HCT116 (cell line): ENCODE data around the gene LHX3. TPM values are rescaled to one million over a fixed set of nuclear protein-coding genes. Genes with fewer than 3 reads are reported as not detected.

ENCODE experiments used
- ATAC-seq: fragments of 200-7000 bp; cut with Tn5 transposase; 2 replicates; pipeline ENCODE4 v1.9.1; 2020; ENCODE audit warnings: mild to moderate bottlenecking, moderate library complexity
- BruUV-seq: library from RNA; stranded (reverse); fragments of 400-500 nt; replicated peaks from 2 replicates; lab custom pipeline; 2021; lab: Mats Ljungman, UMichigan
- CTCF ChIA-PET: fragments of 300-600 bp; sonication (Branson Sonifier 250); formaldehyde crosslinking; loops from one replicate; lab custom pipeline; 2021; ENCODE audit warnings: antibody characterized with exemption; lab: Charles Lee
- POLR2A ChIA-PET: fragments of 300-600, 350-600 bp; sonication (Branson Sonifier 250); formaldehyde crosslinking; loops from one replicate; lab custom pipeline; 2021; ENCODE audit warnings: antibody characterized with exemption; lab: Charles Lee
- RAD21 ChIA-PET, 2 experiments: fragments of 300-600 bp; sonication (Branson Sonifier 250); formaldehyde crosslinking; loops; one replicate each; lab custom pipeline; 2023; ENCODE audit warnings: low total read pairs in 2 of 2; ENCODE audit not compliant: uncharacterized antibody in 2 of 2, unreplicated experiment in 2 of 2, low non-redundant PET in 1 of 2; lab: Charles Lee
- DNase-seq: peaks from one replicate; pipeline ENCODE4 v3.0.0-alpha.2; 2010; ENCODE audit warnings: low read depth, low spot score
- H2AFZ ChIP-seq: fragments of 200-600 bp; shearing (Covaris generic), sonication (generic); 2 replicates; pipeline ENCODE4 v1.6.1; 2017; ENCODE audit warnings: low read depth, mixed run types, mixed read lengths, antibody characterized with exemption, low read length; ENCODE audit not compliant: poor library complexity, severe bottlenecking
- H3K27ac ChIP-seq: 2 replicates; pipeline ENCODE4 v1.5.1; 2012; ENCODE audit warnings: low read depth, low read length
- H3K27me3 ChIP-seq: fragments of 200-600 bp; sonication (generic); 2 replicates; pipeline ENCODE4 v1.6.1; 2016; ENCODE audit warnings: mixed run types, low read length, mixed read lengths; ENCODE audit not compliant: insufficient read depth
- H3K36me3 ChIP-seq, 2 experiments: fragments of 200-500 bp in 1 of 2; fragments of 200-600 bp in 1 of 2; sonication (Bioruptor generic) in 1 of 2; sonication (generic) in 1 of 2; 2 replicates each; pipeline versions ENCODE4 v1.5.1 to v1.6.1; 2014 to 2016; ENCODE audit warnings: low read length in 2 of 2, inconsistent platforms in 1 of 2, mixed read lengths in 1 of 2, mixed run types in 1 of 2; ENCODE audit not compliant: insufficient read depth in 2 of 2, control insufficient read depth in 1 of 2
- H3K4me1 ChIP-seq, 2 experiments: fragments of 200-600 bp in 1 of 2; sonication (generic) in 1 of 2; 2 replicates each; pipeline versions ENCODE4 v1.5.1 to v1.6.1; 2012 to 2017; ENCODE audit warnings: low read length in 2 of 2, inconsistent platforms in 1 of 2, mild to moderate bottlenecking in 1 of 2, mixed read lengths in 1 of 2, mixed run types in 1 of 2, moderate library complexity in 1 of 2; ENCODE audit not compliant: insufficient read depth in 2 of 2, control insufficient read depth in 1 of 2
- H3K4me2 ChIP-seq: fragments of 200-600 bp; sonication (generic); 2 replicates; pipeline ENCODE4 v1.6.1; 2017; ENCODE audit warnings: mixed run types, low read length, mixed read lengths
- H3K4me3 ChIP-seq, 2 experiments: fragments of 200-600 bp in 1 of 2; sonication (generic) in 1 of 2; replicated peaks in 1 of 2; 2 replicates each; pipeline ENCODE4 v1.5.1; 2011 to 2016; ENCODE audit warnings: low read length in 2 of 2, control low read depth in 1 of 2, low read depth in 1 of 2, mild to moderate bottlenecking in 1 of 2, mixed read lengths in 1 of 2, mixed run types in 1 of 2
- H3K79me2 ChIP-seq: fragments of 200-600 bp; sonication (generic); 2 replicates; pipeline ENCODE4 v1.6.1; 2017; ENCODE audit warnings: mild to moderate bottlenecking, mixed run types, low read length, moderate library complexity, mixed read lengths; ENCODE audit not compliant: insufficient read depth
- H3K9ac ChIP-seq: fragments of 200-600 bp; sonication (generic); 2 replicates; pipeline ENCODE4 v1.6.1; 2016; ENCODE audit warnings: low read length, mixed read lengths
- H3K9me2 ChIP-seq: fragments of 200-600 bp; sonication (generic), shearing (Covaris generic); 2 replicates; pipeline ENCODE4 v1.6.1; 2017; ENCODE audit warnings: mixed run types, mild to moderate bottlenecking, moderate library complexity; ENCODE audit not compliant: insufficient read depth
- H3K9me3 ChIP-seq, 2 experiments: fragments of 200-500 bp in 1 of 2; fragments of 200-600 bp in 1 of 2; sonication (Bioruptor generic) in 1 of 2; sonication (generic) in 1 of 2; 2 replicates each; pipeline ENCODE4 v1.6.1; 2014 to 2017; ENCODE audit warnings: low read length in 2 of 2, mixed read lengths in 2 of 2, inconsistent platforms in 1 of 2, low read depth in 1 of 2, mild to moderate bottlenecking in 1 of 2, mixed run types in 1 of 2, moderate library complexity in 1 of 2; ENCODE audit not compliant: control insufficient read depth in 1 of 2, insufficient read depth in 1 of 2
- H4K20me1 ChIP-seq: fragments of 200-600 bp; sonication (generic), shearing (Covaris generic); 2 replicates; pipeline ENCODE4 v1.6.1; 2017; ENCODE audit warnings: mixed run types, mild to moderate bottlenecking, moderate library complexity; ENCODE audit not compliant: insufficient read depth
- CBX3 ChIP-seq: IDR thresholded peaks from 2 replicates; pipeline ENCODE4 v1.6.1; 2012; ENCODE audit warnings: low read depth
- CEBPB ChIP-seq: IDR thresholded peaks from 2 replicates; pipeline ENCODE4 v1.6.1; 2012; ENCODE audit warnings: low read depth
- EGR1 ChIP-seq: IDR thresholded peaks from 2 replicates; pipeline ENCODE4 v1.6.1; 2012; ENCODE audit warnings: low read depth
- ELF1 ChIP-seq: IDR thresholded peaks from 2 replicates; pipeline ENCODE4 v1.6.1; 2012; ENCODE audit warnings: low read depth, borderline replicate concordance
- FOSL1 ChIP-seq: IDR thresholded peaks from 2 replicates; pipeline ENCODE4 v1.6.1; 2012; ENCODE audit warnings: low read depth
- JUND ChIP-seq: IDR thresholded peaks from 2 replicates; pipeline ENCODE4 v1.6.1; 2012
- POLR2AphosphoS5 ChIP-seq: IDR thresholded peaks from 2 replicates; pipeline ENCODE4 v1.6.1; 2011; ENCODE audit warnings: mild to moderate bottlenecking, low read depth, low read length, moderate library complexity
- RAD21 ChIP-seq: IDR thresholded peaks from 2 replicates; pipeline ENCODE4 v1.6.1; 2012; ENCODE audit warnings: low read depth, mild to moderate bottlenecking
- SP1 ChIP-seq: IDR thresholded peaks from 2 replicates; pipeline ENCODE4 v1.6.1; 2012; ENCODE audit warnings: low read depth
- TCF7L2 ChIP-seq: IDR thresholded peaks from 2 replicates; pipeline ENCODE4 v1.7.0; 2011; ENCODE audit warnings: borderline replicate concordance, inconsistent platforms; ENCODE audit not compliant: insufficient read depth, insufficient read length; ENCODE audit errors: extremely low read depth
- YY1 ChIP-seq: IDR thresholded peaks from 2 replicates; pipeline ENCODE4 v1.6.1; 2011; ENCODE audit warnings: low read length, low read depth, moderate library complexity, mild to moderate bottlenecking; ENCODE audit not compliant: insufficient replicate concordance; ENCODE audit errors: extremely low read depth
- ZFX ChIP-seq: fragments of 450-650 bp; IDR thresholded peaks from 2 replicates; pipeline ENCODE4 v1.6.1; 2017
- intact Hi-C: fragments of 100-400 bp; cut with micrococcal nuclease; formaldehyde crosslinking; loops from 2 replicates; pipeline ENCODE4 v1.10.0; 2022
- total RNA-seq: library from RNA; stranded (reverse); gene quantifications from one replicate; pipeline ENCODE4 v1.2.1, GENCODE V29; 2021; ENCODE audit not compliant: unreplicated experiment
- TF ChIP-seq, protein P1 (sequence below), 3 experiments: fragments of 200-600 bp in 1 of 3; sonication (generic) in 1 of 3; IDR thresholded peaks in 2 of 3; conservative IDR thresholded peaks in 1 of 3; 2 replicates each; pipeline ENCODE4 v1.5.1; 2012 to 2017; ENCODE audit warnings: low read depth in 2 of 3, low read length in 2 of 3, antibody characterized with exemption in 1 of 3, borderline replicate concordance in 1 of 3, control low read depth in 1 of 3, mild to moderate bottlenecking in 1 of 3, mixed read lengths in 1 of 3, mixed run types in 1 of 3, moderate library complexity in 1 of 3; ENCODE audit not compliant: insufficient read depth in 1 of 3
- TF ChIP-seq, protein P2 (sequence below): IDR thresholded peaks from 2 replicates; pipeline ENCODE4 v1.6.1; 2012; ENCODE audit warnings: low read depth
- TF ChIP-seq, protein P3 (sequence below): IDR thresholded peaks from 2 replicates; pipeline ENCODE4 v1.6.1; 2011; ENCODE audit warnings: mild to moderate bottlenecking, low read length, moderate library complexity; ENCODE audit not compliant: insufficient replicate concordance; ENCODE audit errors: extremely low read depth

LHX3 gene
- total RNA-seq, 1 experiment from 2014 or later: not detected

DNA sequence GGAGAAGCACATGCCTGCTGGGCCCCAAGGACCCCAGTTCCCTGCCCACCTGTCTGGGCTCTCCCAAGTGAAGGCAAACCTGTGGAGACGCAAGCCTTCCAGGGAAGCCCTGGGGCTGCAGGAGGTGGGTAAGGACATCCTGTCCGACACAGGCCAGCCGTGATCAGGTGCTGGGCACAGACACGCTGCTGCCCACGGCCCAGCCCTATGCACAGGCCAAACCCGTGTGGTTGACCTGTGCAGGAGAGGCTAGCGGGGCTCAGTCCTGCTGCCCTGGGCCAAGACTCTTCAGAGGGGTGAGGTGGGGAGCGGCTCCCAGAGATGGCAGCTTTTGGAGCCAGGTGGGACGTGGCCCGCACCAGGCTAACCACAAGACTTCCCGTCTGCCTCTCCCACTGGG lies 14.3 kb downstream of the LHX3 start:
- no peak overlapping the region for H3K27ac ChIP-seq
- intact Hi-C loops: no loop called here
- H3K79me2 ChIP-seq: no peaks in the 10 kb centered on the region
- ChIA-PET RAD21 (no interaction called here), POLR2A (no interaction called here), CTCF (no interaction called here)
- H3K4me2 ChIP-seq: no peak overlapping the region
- no peaks in the 10 kb centered on the region for H3K27me3 ChIP-seq
- H3K4me1 ChIP-seq: peaks cover 2 to 8% of the 10 kb centered on the region in 2 experiments; a peak in 3 of 4 replicates
- BruUV-seq: no TSS peak
- H3K9ac ChIP-seq: no peak overlapping the region
- no peaks in the 10 kb centered on the region for H3K9me2 ChIP-seq
- H2AFZ ChIP-seq: no peak overlapping the region
- no peak for ATAC-seq
- no peaks in the 10 kb centered on the region for H3K9me3 ChIP-seq
- H3K4me3 ChIP-seq: no peak overlapping the region
- H4K20me1 ChIP-seq: no peaks in the 10 kb centered on the region
- no peaks in the 10 kb centered on the region for H3K36me3 ChIP-seq
- no peak for DNase-seq
- TF ChIP-seq ELF1 (no peak), CEBPB (no peak), EGR1 (no peak), CBX3 (no peak), POLR2AphosphoS5 (no peak), SP1 (no peak), RAD21 (no peak), ZFX (no peak), FOSL1 (no peak), YY1 (no peak), JUND (no peak), TCF7L2 (no peak)
- TF ChIP-seq, protein P1, sequence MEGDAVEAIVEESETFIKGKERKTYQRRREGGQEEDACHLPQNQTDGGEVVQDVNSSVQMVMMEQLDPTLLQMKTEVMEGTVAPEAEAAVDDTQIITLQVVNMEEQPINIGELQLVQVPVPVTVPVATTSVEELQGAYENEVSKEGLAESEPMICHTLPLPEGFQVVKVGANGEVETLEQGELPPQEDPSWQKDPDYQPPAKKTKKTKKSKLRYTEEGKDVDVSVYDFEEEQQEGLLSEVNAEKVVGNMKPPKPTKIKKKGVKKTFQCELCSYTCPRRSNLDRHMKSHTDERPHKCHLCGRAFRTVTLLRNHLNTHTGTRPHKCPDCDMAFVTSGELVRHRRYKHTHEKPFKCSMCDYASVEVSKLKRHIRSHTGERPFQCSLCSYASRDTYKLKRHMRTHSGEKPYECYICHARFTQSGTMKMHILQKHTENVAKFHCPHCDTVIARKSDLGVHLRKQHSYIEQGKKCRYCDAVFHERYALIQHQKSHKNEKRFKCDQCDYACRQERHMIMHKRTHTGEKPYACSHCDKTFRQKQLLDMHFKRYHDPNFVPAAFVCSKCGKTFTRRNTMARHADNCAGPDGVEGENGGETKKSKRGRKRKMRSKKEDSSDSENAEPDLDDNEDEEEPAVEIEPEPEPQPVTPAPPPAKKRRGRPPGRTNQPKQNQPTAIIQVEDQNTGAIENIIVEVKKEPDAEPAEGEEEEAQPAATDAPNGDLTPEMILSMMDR (IDR thresholded peaks at IDR 0.05 in 2 of 3, conservative IDR thresholded peaks at IDR 0.05 in 1 of 3; ENCODE audit: borderline replicate concordance in 1 of 3, insufficient read depth in 1 of 3, low read depth in 2 of 3, low read length in 2 of 3): no peak
- TF ChIP-seq, protein P2, sequence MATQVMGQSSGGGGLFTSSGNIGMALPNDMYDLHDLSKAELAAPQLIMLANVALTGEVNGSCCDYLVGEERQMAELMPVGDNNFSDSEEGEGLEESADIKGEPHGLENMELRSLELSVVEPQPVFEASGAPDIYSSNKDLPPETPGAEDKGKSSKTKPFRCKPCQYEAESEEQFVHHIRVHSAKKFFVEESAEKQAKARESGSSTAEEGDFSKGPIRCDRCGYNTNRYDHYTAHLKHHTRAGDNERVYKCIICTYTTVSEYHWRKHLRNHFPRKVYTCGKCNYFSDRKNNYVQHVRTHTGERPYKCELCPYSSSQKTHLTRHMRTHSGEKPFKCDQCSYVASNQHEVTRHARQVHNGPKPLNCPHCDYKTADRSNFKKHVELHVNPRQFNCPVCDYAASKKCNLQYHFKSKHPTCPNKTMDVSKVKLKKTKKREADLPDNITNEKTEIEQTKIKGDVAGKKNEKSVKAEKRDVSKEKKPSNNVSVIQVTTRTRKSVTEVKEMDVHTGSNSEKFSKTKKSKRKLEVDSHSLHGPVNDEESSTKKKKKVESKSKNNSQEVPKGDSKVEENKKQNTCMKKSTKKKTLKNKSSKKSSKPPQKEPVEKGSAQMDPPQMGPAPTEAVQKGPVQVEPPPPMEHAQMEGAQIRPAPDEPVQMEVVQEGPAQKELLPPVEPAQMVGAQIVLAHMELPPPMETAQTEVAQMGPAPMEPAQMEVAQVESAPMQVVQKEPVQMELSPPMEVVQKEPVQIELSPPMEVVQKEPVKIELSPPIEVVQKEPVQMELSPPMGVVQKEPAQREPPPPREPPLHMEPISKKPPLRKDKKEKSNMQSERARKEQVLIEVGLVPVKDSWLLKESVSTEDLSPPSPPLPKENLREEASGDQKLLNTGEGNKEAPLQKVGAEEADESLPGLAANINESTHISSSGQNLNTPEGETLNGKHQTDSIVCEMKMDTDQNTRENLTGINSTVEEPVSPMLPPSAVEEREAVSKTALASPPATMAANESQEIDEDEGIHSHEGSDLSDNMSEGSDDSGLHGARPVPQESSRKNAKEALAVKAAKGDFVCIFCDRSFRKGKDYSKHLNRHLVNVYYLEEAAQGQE: no peak
- TF ChIP-seq, protein P3, sequence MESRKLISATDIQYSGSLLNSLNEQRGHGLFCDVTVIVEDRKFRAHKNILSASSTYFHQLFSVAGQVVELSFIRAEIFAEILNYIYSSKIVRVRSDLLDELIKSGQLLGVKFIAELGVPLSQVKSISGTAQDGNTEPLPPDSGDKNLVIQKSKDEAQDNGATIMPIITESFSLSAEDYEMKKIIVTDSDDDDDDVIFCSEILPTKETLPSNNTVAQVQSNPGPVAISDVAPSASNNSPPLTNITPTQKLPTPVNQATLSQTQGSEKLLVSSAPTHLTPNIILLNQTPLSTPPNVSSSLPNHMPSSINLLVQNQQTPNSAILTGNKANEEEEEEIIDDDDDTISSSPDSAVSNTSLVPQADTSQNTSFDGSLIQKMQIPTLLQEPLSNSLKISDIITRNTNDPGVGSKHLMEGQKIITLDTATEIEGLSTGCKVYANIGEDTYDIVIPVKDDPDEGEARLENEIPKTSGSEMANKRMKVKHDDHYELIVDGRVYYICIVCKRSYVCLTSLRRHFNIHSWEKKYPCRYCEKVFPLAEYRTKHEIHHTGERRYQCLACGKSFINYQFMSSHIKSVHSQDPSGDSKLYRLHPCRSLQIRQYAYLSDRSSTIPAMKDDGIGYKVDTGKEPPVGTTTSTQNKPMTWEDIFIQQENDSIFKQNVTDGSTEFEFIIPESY: no peak
